Keratinocyte (primary cell): ENCODE data around the gene B4GALNT4. TPM values are rescaled to one million over a fixed set of nuclear protein-coding genes. Genes with fewer than 3 reads are reported as not detected.
"Not testable (repeated sequence)": the region's sequence is repeated elsewhere in the genome, so short reads cannot be mapped to it uniquely, and the experiment has no call there.

ENCODE experiments used
- DNase-seq: peaks from one replicate; pipeline ENCODE4 v3.0.0-alpha.2; 2011; ENCODE audit warnings: low read depth, missing footprints, low spot score
- FAIRE-seq: peaks from 2 replicates; lab custom pipeline; 2011; peaks lifted over from hg19 to GRCh38; lab: Jason Lieb, UNC
- H2AFZ ChIP-seq: 2 replicates; pipeline ENCODE4 v1.6.0; 2012; ENCODE audit warnings: low read length, control low read depth, inconsistent platforms; ENCODE audit not compliant: control insufficient read depth
- H3K27ac ChIP-seq: 2 replicates; pipeline ENCODE4 v1.5.1; 2011; ENCODE audit warnings: low read length; ENCODE audit not compliant: control insufficient read depth, insufficient read depth
- H3K27me3 ChIP-seq: 3 replicates; pipeline ENCODE4 v1.6.0; 2011; ENCODE audit warnings: low read length; ENCODE audit not compliant: control insufficient read depth, insufficient read depth; ENCODE audit errors: extremely low read depth
- H3K36me3 ChIP-seq, 2 experiments: 2 replicates in 1 of 2; 3 replicates in 1 of 2; pipeline ENCODE4 v1.5.1; 2011; ENCODE audit warnings: low read length in 2 of 2, mild to moderate bottlenecking in 1 of 2; ENCODE audit not compliant: control insufficient read depth in 2 of 2, insufficient read depth in 2 of 2; ENCODE audit errors: extremely low read depth in 1 of 2
- H3K4me1 ChIP-seq: 3 replicates; pipeline ENCODE4 v1.5.1; 2011; ENCODE audit warnings: low read length; ENCODE audit not compliant: control insufficient read depth, insufficient read depth; ENCODE audit errors: extremely low read depth
- H3K4me2 ChIP-seq: 3 replicates; pipeline ENCODE4 v1.6.0; 2011; ENCODE audit warnings: low read depth, low read length; ENCODE audit not compliant: control insufficient read depth, insufficient read depth; ENCODE audit errors: extremely low read depth
- H3K4me3 ChIP-seq, 3 experiments: fragments of 200-600 bp in 1 of 3; sonication (generic) in 1 of 3; 2 replicates in 2 of 3; 3 replicates in 1 of 3; pipeline ENCODE4 v1.5.1; 2011 to 2016; ENCODE audit warnings: low read length in 3 of 3, mild to moderate bottlenecking in 3 of 3, control low read depth in 2 of 3, inconsistent platforms in 1 of 3, low read depth in 1 of 3, mixed read lengths in 1 of 3, mixed run types in 1 of 3, moderate library complexity in 1 of 3; ENCODE audit not compliant: control insufficient read depth in 2 of 3, insufficient read depth in 2 of 3; ENCODE audit errors: extremely low read depth in 1 of 3
- H3K79me2 ChIP-seq: 2 replicates; pipeline ENCODE4 v1.6.0; 2012; ENCODE audit warnings: low read length; ENCODE audit not compliant: control insufficient read depth, insufficient read depth
- H3K9ac ChIP-seq: 3 replicates; pipeline ENCODE4 v1.6.0; 2011; ENCODE audit warnings: low read length; ENCODE audit not compliant: control insufficient read depth, insufficient read depth; ENCODE audit errors: extremely low read depth
- H3K9me1 ChIP-seq: 3 replicates; pipeline ENCODE4 v1.6.0; 2011; ENCODE audit warnings: low read length; ENCODE audit not compliant: control insufficient read depth, insufficient read depth; ENCODE audit errors: extremely low read depth
- H3K9me3 ChIP-seq: 2 replicates; pipeline ENCODE4 v1.5.1; 2012; ENCODE audit warnings: low read depth, low read length; ENCODE audit not compliant: control insufficient read depth
- H4K20me1 ChIP-seq: 3 replicates; pipeline ENCODE4 v1.6.0; 2011; ENCODE audit warnings: low read length; ENCODE audit not compliant: control insufficient read depth, insufficient read depth; ENCODE audit errors: extremely low read depth
- CTCF ChIP-seq, 3 experiments: IDR thresholded peaks in 1 of 3; conservative IDR thresholded peaks in 1 of 3; optimal IDR thresholded peaks in 1 of 3; 2 replicates in 2 of 3; 3 replicates in 1 of 3; pipeline versions ENCODE3 to v1.5.1; 2011; ENCODE audit warnings: low read length in 3 of 3, mild to moderate bottlenecking in 3 of 3, moderate library complexity in 2 of 3, control low read depth in 1 of 3, inconsistent platforms in 1 of 3; ENCODE audit not compliant: insufficient read depth in 2 of 3; ENCODE audit errors: extremely low read depth in 1 of 3
- EZH2 ChIP-seq: IDR thresholded peaks from one replicate; pipeline ENCODE4 v1.6.1; 2012; ENCODE audit warnings: inconsistent platforms, mild to moderate bottlenecking, low read length, moderate library complexity
- dilution Hi-C: fragments of 300-500 bp; cut with MboI; formaldehyde crosslinking; loops from one replicate; pipeline ENCODE4 v1.7.0; 2020; ENCODE audit warnings: low sequenced_read_pairs; ENCODE audit not compliant: extremely low pct_ligation_motif_present
- polyA plus RNA-seq, 5 experiments: library from polyadenylated mRNA; depleted of rRNA in 3 of 5; stranded (reverse) in 3 of 5; stranded (forward) in 1 of 5; unstranded in 1 of 5; fragments of >200 nt; gene quantifications; 1 replicate in 1 of 5; 2 replicates in 3 of 5; 3 replicates in 1 of 5; pipeline versions ENCODE4 v1.2.1 to v1.2.3, GENCODE V29; 2011 to 2012; ENCODE audit warnings: missing spikeins in 2 of 5, low read depth in 1 of 5, low replicate concordance in 1 of 5

B4GALNT4 gene
- polyA plus RNA-seq, 1 donor (not counting 4 experiments of a cell fraction or from before 2014, with no cell fraction given), result 7.3 TPM

DNA sequence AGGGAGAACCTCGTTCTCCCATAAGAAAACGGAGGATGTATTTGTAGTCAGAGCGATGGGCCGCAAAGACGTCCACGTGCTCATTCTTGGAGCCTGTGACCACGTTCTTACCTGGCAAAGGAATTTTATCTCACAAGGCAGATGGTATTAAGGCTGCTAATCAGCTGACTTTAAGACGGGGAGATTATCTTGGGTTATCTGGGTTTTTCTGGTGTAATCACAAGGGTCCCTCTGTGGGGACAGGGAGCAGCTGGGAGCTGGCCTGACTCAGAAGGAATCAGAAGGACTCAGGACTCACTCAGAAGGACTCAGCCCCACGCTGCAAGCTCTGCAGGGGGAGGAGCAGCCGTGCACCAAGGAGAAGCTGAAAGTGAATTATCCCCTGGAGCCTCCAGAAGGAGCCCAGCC, 53.0 kb downstream of the B4GALNT4 start:
- H3K4me1 ChIP-seq, result peaks cover 2% of the 10 kb centered on the region
- H3K9me3 ChIP-seq, result no peaks in the 10 kb centered on the region
- TF ChIP-seq EZH2 (no peak), CTCF (optimal IDR thresholded peaks at IDR 0.05 in 1 of 3, IDR thresholded peaks at IDR 0.05 in 1 of 3, conservative IDR thresholded peaks at IDR 0.05 in 1 of 3; ENCODE audit: extremely low read depth in 1 of 3, insufficient read depth in 2 of 3, low read length in 3 of 3) (no peak)
- H3K27ac ChIP-seq, result no peak overlapping the region
- no peak overlapping the region for H2AFZ ChIP-seq
- dilution Hi-C loops, result no loop called here
- H4K20me1 ChIP-seq, result no peaks in the 10 kb centered on the region
- FAIRE-seq (no peak), DNase-seq (no peak)
- H3K9me1 ChIP-seq, result no peaks in the 10 kb centered on the region
- no peaks in the 10 kb centered on the region for H3K27me3 ChIP-seq
- H3K79me2 ChIP-seq, result no peaks in the 10 kb centered on the region
- peaks cover 0 to 6% of the 10 kb centered on the region in 2 experiments for H3K36me3 ChIP-seq
- H3K4me3 ChIP-seq, result no peak overlapping the region
- no peak overlapping the region for H3K9ac ChIP-seq
- no peak overlapping the region for H3K4me2 ChIP-seq

GRCh38 chr11:424232-424631, 54.9 kb downstream of the B4GALNT4 start:
- H3K79me2 ChIP-seq, result no peaks in the 10 kb centered on the region
- no peak for DNase-seq
- no peaks in the 10 kb centered on the region for H3K4me1 ChIP-seq
- FAIRE-seq, result no peak
- H3K9me3 ChIP-seq, result no peaks in the 10 kb centered on the region
- TF ChIP-seq CTCF (optimal IDR thresholded peaks at IDR 0.05 in 1 of 3, IDR thresholded peaks at IDR 0.05 in 1 of 3, conservative IDR thresholded peaks at IDR 0.05 in 1 of 3; ENCODE audit: extremely low read depth in 1 of 3, insufficient read depth in 2 of 3, low read length in 3 of 3) (no peak), EZH2 (no peak)
- dilution Hi-C loops, result no loop called here
- peaks cover 0 to 7% of the 10 kb centered on the region in 2 experiments for H3K36me3 ChIP-seq
- no peak overlapping the region for H3K4me2 ChIP-seq
- no peak overlapping the region for H3K27ac ChIP-seq
- no peak overlapping the region for H2AFZ ChIP-seq
- H3K4me3 ChIP-seq, result no peak overlapping the region
- H4K20me1 ChIP-seq, result no peaks in the 10 kb centered on the region
- H3K27me3 ChIP-seq, result no peaks in the 10 kb centered on the region
- H3K9ac ChIP-seq, result no peak overlapping the region
- no peaks in the 10 kb centered on the region for H3K9me1 ChIP-seq

GRCh38 chr11:424766-425165, 55.5 kb downstream of the B4GALNT4 start:
- DNase-seq, H3K4me1 ChIP-seq, dilution Hi-C loops, H3K9me1 ChIP-seq, H3K36me3 ChIP-seq, H3K79me2 ChIP-seq, H2AFZ ChIP-seq, H3K27me3 ChIP-seq, FAIRE-seq, H3K4me2 ChIP-seq, H3K9ac ChIP-seq, H3K4me3 ChIP-seq, H3K9me3 ChIP-seq, H4K20me1 ChIP-seq, H3K27ac ChIP-seq: not testable (repeated sequence)
